Mesenchymal stem cell (in vitro differentiated cells and primary cell): ENCODE data around the gene BRSK1.

ENCODE experiments used
- DNase-seq: peaks from one replicate; pipeline ENCODE4 v3.0.0-alpha.2; 2013
- H2AFZ ChIP-seq: one replicate; pipeline ENCODE4 v1.6.1; 2013; ENCODE audit warnings: low read depth, mild to moderate bottlenecking, control low read depth, inconsistent platforms, low read length, moderate library complexity
- H2AK5ac ChIP-seq: 2 replicates; pipeline ENCODE4 v1.6.1; 2013; ENCODE audit warnings: low read length, moderate library complexity, mild to moderate bottlenecking, inconsistent platforms; ENCODE audit not compliant: severe bottlenecking
- H2BK120ac ChIP-seq: one replicate; pipeline ENCODE4 v1.6.1; 2013; ENCODE audit warnings: low read depth, mild to moderate bottlenecking, inconsistent platforms, low read length, moderate library complexity
- H2BK12ac ChIP-seq, 2 experiments: one replicate each; pipeline ENCODE4 v1.6.1; 2013; ENCODE audit warnings: inconsistent platforms in 2 of 2, low read length in 2 of 2, mild to moderate bottlenecking in 2 of 2, moderate library complexity in 2 of 2, control low read depth in 1 of 2
- H2BK15ac ChIP-seq: one replicate; pipeline ENCODE4 v1.6.1; 2013; ENCODE audit warnings: mild to moderate bottlenecking, low read depth, inconsistent platforms; ENCODE audit not compliant: poor library complexity, severe bottlenecking
- H2BK5ac ChIP-seq: 2 replicates; pipeline ENCODE4 v1.6.1; 2013; ENCODE audit warnings: low read depth, mild to moderate bottlenecking, low read length, control low read depth, inconsistent platforms; ENCODE audit not compliant: poor library complexity, severe bottlenecking
- H3K14ac ChIP-seq, 2 experiments: one replicate each; pipeline ENCODE4 v1.6.1; 2013; ENCODE audit warnings: inconsistent platforms in 2 of 2, low read length in 2 of 2, control low read depth in 1 of 2, mild to moderate bottlenecking in 1 of 2, moderate library complexity in 1 of 2
- H3K18ac ChIP-seq, 2 experiments: one replicate each; pipeline ENCODE4 v1.6.1; 2013; ENCODE audit warnings: inconsistent platforms in 2 of 2, low read length in 2 of 2, control low read depth in 1 of 2, low read depth in 1 of 2, mild to moderate bottlenecking in 1 of 2
- H3K23ac ChIP-seq, 2 experiments: one replicate each; pipeline ENCODE4 v1.6.1; 2013; ENCODE audit warnings: inconsistent platforms in 2 of 2, low read length in 2 of 2, mild to moderate bottlenecking in 2 of 2, moderate library complexity in 2 of 2, control low read depth in 1 of 2
- H3K27ac ChIP-seq: 2 replicates; pipeline ENCODE4 v1.5.1; 2013; ENCODE audit warnings: mild to moderate bottlenecking, moderate library complexity, low read length, control low read depth, inconsistent platforms; ENCODE audit not compliant: poor library complexity, severe bottlenecking
- H3K27me3 ChIP-seq, 2 experiments: 2 replicates each; pipeline versions ENCODE4 v1.6.1 to v1.7.0; 2013; ENCODE audit warnings: low read length in 2 of 2, mild to moderate bottlenecking in 2 of 2, moderate library complexity in 2 of 2, control low read depth in 1 of 2, inconsistent platforms in 1 of 2; ENCODE audit not compliant: control insufficient read depth in 1 of 2, insufficient read depth in 1 of 2
- H3K36me3 ChIP-seq, 2 experiments: 2 replicates each; pipeline versions ENCODE4 v1.6.1 to v1.7.0; 2013; ENCODE audit warnings: low read length in 2 of 2, control low read depth in 1 of 2, inconsistent platforms in 1 of 2, low read depth in 1 of 2, mild to moderate bottlenecking in 1 of 2; ENCODE audit not compliant: insufficient read depth in 2 of 2, control insufficient read depth in 1 of 2
- H3K4ac ChIP-seq, 2 experiments: one replicate each; pipeline ENCODE4 v1.6.1; 2013; ENCODE audit warnings: inconsistent platforms in 2 of 2, low read length in 2 of 2, mild to moderate bottlenecking in 2 of 2, moderate library complexity in 2 of 2, control low read depth in 1 of 2, low read depth in 1 of 2
- H3K4me1 ChIP-seq: 2 replicates; pipeline ENCODE4 v1.6.1; 2013; ENCODE audit warnings: low read depth, low read length, control low read depth; ENCODE audit not compliant: control insufficient read depth, insufficient read depth
- H3K4me2 ChIP-seq: 2 replicates; pipeline ENCODE4 v1.6.1; 2013; ENCODE audit warnings: low read length, mild to moderate bottlenecking, inconsistent platforms; ENCODE audit not compliant: poor library complexity, severe bottlenecking
- H3K4me3 ChIP-seq, 2 experiments: 2 replicates each; pipeline versions ENCODE4 v1.5.1 to v1.7.0; 2013; ENCODE audit warnings: low read length in 2 of 2, mild to moderate bottlenecking in 2 of 2, control low read depth in 1 of 2, low read depth in 1 of 2; ENCODE audit not compliant: insufficient read depth in 1 of 2
- H3K79me1 ChIP-seq: replicated peaks from 2 replicates; pipeline ENCODE4 v1.6.1; 2013; ENCODE audit warnings: mild to moderate bottlenecking, control low read depth, low read length, inconsistent platforms; ENCODE audit not compliant: poor library complexity, severe bottlenecking
- H3K9ac ChIP-seq: 2 replicates; pipeline ENCODE4 v1.7.0; 2013; ENCODE audit warnings: mild to moderate bottlenecking, low read length, moderate library complexity
- H3K9me3 ChIP-seq: 2 replicates; pipeline ENCODE4 v1.7.0; 2013; ENCODE audit warnings: mild to moderate bottlenecking, low read length; ENCODE audit not compliant: control insufficient read depth
- H4K8ac ChIP-seq: one replicate; pipeline ENCODE4 v1.6.1; 2013; ENCODE audit warnings: inconsistent platforms, mild to moderate bottlenecking, low read length, moderate library complexity
- H4K91ac ChIP-seq: one replicate; pipeline ENCODE4 v1.6.1; 2013; ENCODE audit warnings: mild to moderate bottlenecking, low read length, inconsistent platforms
- WGBS: methylation state at CpG from one replicate; pipeline ENCODE4 v1.1.7; 2013; ENCODE audit warnings: mixed read lengths; 5-methylcytosine and 5-hydroxymethylcytosine counted together

Gene BRSK1

GRCh38 chr19:55266404-55266803 is 17.4 kb upstream of the BRSK1 start:
- no peak overlapping the region for H3K27ac ChIP-seq
- H3K4me1 ChIP-seq: peaks cover 1% of the 10 kb centered on the region
- H3K79me1 ChIP-seq: peaks cover 25% of the 10 kb centered on the region
- peaks cover 18 to 43% of the 10 kb centered on the region in 2 experiments for H3K36me3 ChIP-seq
- 85% methylated on average over 3 of the region's 3 CpGs for WGBS
- no peak overlapping the region for H4K91ac ChIP-seq
- no peak overlapping the region for H3K4me2 ChIP-seq
- no peak overlapping the region for H3K23ac ChIP-seq
- no peak overlapping the region for H3K4ac ChIP-seq
- H2BK12ac ChIP-seq: no peak overlapping the region
- H2AK5ac ChIP-seq: no peak overlapping the region
- H2AFZ ChIP-seq: no peak overlapping the region
- H3K14ac ChIP-seq: no peak overlapping the region
- H3K4me3 ChIP-seq: no peak overlapping the region
- no peak overlapping the region for H3K18ac ChIP-seq
- H4K8ac ChIP-seq: no peak overlapping the region
- H3K9ac ChIP-seq: no peak overlapping the region
- H2BK5ac ChIP-seq: no peak overlapping the region
- H2BK15ac ChIP-seq: no peak overlapping the region
- no peaks in the 10 kb centered on the region for H3K27me3 ChIP-seq
- no peak for DNase-seq
- no peak overlapping the region for H2BK120ac ChIP-seq
- no peaks in the 10 kb centered on the region for H3K9me3 ChIP-seq

GRCh38 chr19:55266840-55267239 is 17.0 kb upstream of the BRSK1 start:
- Histone ChIP-seq H2BK120ac (no peak overlapping the region), H3K23ac (no peak overlapping the region), H3K4me1 (peaks cover 1% of the 10 kb centered on the region), H3K27ac (no peak overlapping the region), H3K27me3 (no peaks in the 10 kb centered on the region), H3K9me3 (no peaks in the 10 kb centered on the region), H3K79me1 (peaks cover 25% of the 10 kb centered on the region), H4K91ac (no peak overlapping the region), H3K4me3 (no peak overlapping the region), H2AFZ (no peak overlapping the region), H3K4ac (no peak overlapping the region), H2BK15ac (no peak overlapping the region), H3K36me3 (peaks cover 21 to 43% of the 10 kb centered on the region in 2 experiments), H2BK5ac (no peak overlapping the region), H2AK5ac (no peak overlapping the region), H2BK12ac (no peak overlapping the region), H3K9ac (no peak overlapping the region), H3K18ac (no peak overlapping the region), H4K8ac (no peak overlapping the region), H3K4me2 (no peak overlapping the region), H3K14ac (no peak overlapping the region)
- 95% methylated on average over 4 of the region's 4 CpGs for WGBS
- no peak for DNase-seq

- Histone ChIP-seq H3K4me3 (no peak overlapping the region), H2AFZ (no peak overlapping the region), H2BK5ac (no peak overlapping the region), H3K14ac (no peak overlapping the region), H3K9ac (no peak overlapping the region), H3K9me3 (no peaks in the 10 kb centered on the region), H3K4ac (no peak overlapping the region), H3K23ac (no peak overlapping the region), H4K8ac (no peak overlapping the region), H2BK15ac (no peak overlapping the region), H3K27ac (no peak overlapping the region), H3K4me2 (no peak overlapping the region), H2BK12ac (no peak overlapping the region), H3K79me1 (peaks cover 31% of the 10 kb centered on the region), H3K27me3 (no peaks in the 10 kb centered on the region), H4K91ac (no peak overlapping the region), H3K36me3 (peaks cover 24 to 55% of the 10 kb centered on the region in 2 experiments), H3K18ac (no peak overlapping the region), H2AK5ac (no peak overlapping the region), H3K4me1 (peaks cover 3% of the 10 kb centered on the region), H2BK120ac (no peak overlapping the region)
- no peak for DNase-seq
- WGBS: 95% methylated on average over 8 of the region's 8 CpGs
These were observed 14.5 kb upstream of the BRSK1 start for GRCh38 chr19:55269299-55269698.

- H2BK12ac ChIP-seq: no peak overlapping the region
- H3K4me2 ChIP-seq: no peak overlapping the region
- H2AFZ ChIP-seq: no peak overlapping the region
- H3K4me1 ChIP-seq: peaks cover 2% of the 10 kb centered on the region
- H3K9me3 ChIP-seq: no peaks in the 10 kb centered on the region
- H2BK15ac ChIP-seq: no peak overlapping the region
- H3K23ac ChIP-seq: no peak overlapping the region
- H3K18ac ChIP-seq: no peak overlapping the region
- 90% methylated on average over 25 of the region's 25 CpGs for WGBS
- H2BK120ac ChIP-seq: no peak overlapping the region
- no peak for DNase-seq
- H3K9ac ChIP-seq: no peak overlapping the region
- no peak overlapping the region for H3K4ac ChIP-seq
- H3K4me3 ChIP-seq: no peak overlapping the region
- H3K14ac ChIP-seq: no peak overlapping the region
- H4K8ac ChIP-seq: no peak overlapping the region
- H3K36me3 ChIP-seq: peaks cover 30 to 56% of the 10 kb centered on the region in 2 experiments
- no peak overlapping the region for H4K91ac ChIP-seq
- no peak overlapping the region for H2AK5ac ChIP-seq
- H2BK5ac ChIP-seq: no peak overlapping the region
- H3K27ac ChIP-seq: no peak overlapping the region
- H3K27me3 ChIP-seq: no peaks in the 10 kb centered on the region
- peaks cover 38% of the 10 kb centered on the region for H3K79me1 ChIP-seq
These were observed 13.4 kb upstream of the BRSK1 start for GRCh38 chr19:55270172-55270942.
